ENCODE results near the gene EID3.

EID3 gene

GRCh38 chr12:104272938-104273337, 30.6 kb upstream of the EID3 start:
- in situ Hi-C loops (cut with HindIII; ENCODE audit: low sequenced_read_pairs): no loop called here
- no peak for TF ChIP-seq CTCF (IDR thresholded peaks at IDR 0.05; ENCODE audit: low read depth, low read length)
- no peak overlapping the region for H3K4me3 ChIP-seq (ENCODE audit: low read depth, low read length)
- no peak for DNase-seq (ENCODE audit: low read depth, low spot score)

- TF ChIP-seq CTCF (IDR thresholded peaks at IDR 0.05; ENCODE audit: low read depth, low read length): no peak
- no peak for DNase-seq (ENCODE audit: low read depth, low spot score)
- in situ Hi-C loops (cut with HindIII; ENCODE audit: low sequenced_read_pairs): no loop called here
- H3K4me3 ChIP-seq (ENCODE audit: low read depth, low read length): no peak overlapping the region
Measured at GRCh38 chr12:104273503-104273902, 30.0 kb upstream of the EID3 start.

- in situ Hi-C loops (cut with HindIII; ENCODE audit: low sequenced_read_pairs): no loop called here
- H3K4me3 ChIP-seq (ENCODE audit: low read depth, low read length): no peak overlapping the region
- DNase-seq (ENCODE audit: low read depth, low spot score): no peak
- TF ChIP-seq CTCF (IDR thresholded peaks at IDR 0.05; ENCODE audit: low read depth, low read length): no peak
Measured at GRCh38 chr12:104274811-104275210, 28.7 kb upstream of the EID3 start.

- no peak for TF ChIP-seq CTCF (IDR thresholded peaks at IDR 0.05; ENCODE audit: low read depth, low read length)
- DNase-seq (ENCODE audit: low read depth, low spot score): no peak
- in situ Hi-C loops (cut with HindIII; ENCODE audit: low sequenced_read_pairs): no loop called here
- no peak overlapping the region for H3K4me3 ChIP-seq (ENCODE audit: low read depth, low read length)
Measured at GRCh38 chr12:104275689-104276088, 27.9 kb upstream of the EID3 start.

- in situ Hi-C loops (cut with HindIII; ENCODE audit: low sequenced_read_pairs): no loop called here
- no peak for TF ChIP-seq CTCF (IDR thresholded peaks at IDR 0.05; ENCODE audit: low read depth, low read length)
- no peak for DNase-seq (ENCODE audit: low read depth, low spot score)
- H3K4me3 ChIP-seq (ENCODE audit: low read depth, low read length): no peak overlapping the region
Measured at GRCh38 chr12:104276273-104277131, 27.0 kb upstream of the EID3 start.

GRCh38 chr12:104279164-104279563, 24.4 kb upstream of the EID3 start:
- in situ Hi-C loops (cut with HindIII; ENCODE audit: low sequenced_read_pairs): no loop called here
- no peak for TF ChIP-seq CTCF (IDR thresholded peaks at IDR 0.05; ENCODE audit: low read depth, low read length)
- H3K4me3 ChIP-seq (ENCODE audit: low read depth, low read length): no peak overlapping the region
- DNase-seq (ENCODE audit: low read depth, low spot score): no peak

All from astrocyte of the spinal cord (primary cell).